Neural progenitor cell (in vitro differentiated cells): ENCODE results near the gene MAML3.

Experiments used
- EZH2 ChIP-seq: fragments of 200-600 bp; sonication (generic); IDR thresholded peaks from 2 replicates; pipeline ENCODE4 v1.6.1; 2017; ENCODE audit warnings: antibody characterized with exemption, mild to moderate bottlenecking, moderate library complexity
- EZH2phosphoT487 ChIP-seq: fragments of 200-600 bp; sonication (generic); IDR thresholded peaks from 2 replicates; pipeline ENCODE4 v1.6.1; 2017; ENCODE audit warnings: antibody characterized with exemption
- TF ChIP-seq, protein P1 (sequence below): fragments of 200-600 bp; sonication (generic); IDR thresholded peaks from 2 replicates; pipeline ENCODE4 v1.5.1; 2017; ENCODE audit warnings: antibody characterized with exemption, mild to moderate bottlenecking

GRCh38 chr4:140099983-140100382, 54.0 kb downstream of the MAML3 start:
- TF ChIP-seq, protein P1, sequence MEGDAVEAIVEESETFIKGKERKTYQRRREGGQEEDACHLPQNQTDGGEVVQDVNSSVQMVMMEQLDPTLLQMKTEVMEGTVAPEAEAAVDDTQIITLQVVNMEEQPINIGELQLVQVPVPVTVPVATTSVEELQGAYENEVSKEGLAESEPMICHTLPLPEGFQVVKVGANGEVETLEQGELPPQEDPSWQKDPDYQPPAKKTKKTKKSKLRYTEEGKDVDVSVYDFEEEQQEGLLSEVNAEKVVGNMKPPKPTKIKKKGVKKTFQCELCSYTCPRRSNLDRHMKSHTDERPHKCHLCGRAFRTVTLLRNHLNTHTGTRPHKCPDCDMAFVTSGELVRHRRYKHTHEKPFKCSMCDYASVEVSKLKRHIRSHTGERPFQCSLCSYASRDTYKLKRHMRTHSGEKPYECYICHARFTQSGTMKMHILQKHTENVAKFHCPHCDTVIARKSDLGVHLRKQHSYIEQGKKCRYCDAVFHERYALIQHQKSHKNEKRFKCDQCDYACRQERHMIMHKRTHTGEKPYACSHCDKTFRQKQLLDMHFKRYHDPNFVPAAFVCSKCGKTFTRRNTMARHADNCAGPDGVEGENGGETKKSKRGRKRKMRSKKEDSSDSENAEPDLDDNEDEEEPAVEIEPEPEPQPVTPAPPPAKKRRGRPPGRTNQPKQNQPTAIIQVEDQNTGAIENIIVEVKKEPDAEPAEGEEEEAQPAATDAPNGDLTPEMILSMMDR = no peak
- no peak for TF ChIP-seq EZH2phosphoT487
- TF ChIP-seq EZH2 = no peak
